ENCODE measurements around the gene PARM1.

The PARM1 gene

DNA sequence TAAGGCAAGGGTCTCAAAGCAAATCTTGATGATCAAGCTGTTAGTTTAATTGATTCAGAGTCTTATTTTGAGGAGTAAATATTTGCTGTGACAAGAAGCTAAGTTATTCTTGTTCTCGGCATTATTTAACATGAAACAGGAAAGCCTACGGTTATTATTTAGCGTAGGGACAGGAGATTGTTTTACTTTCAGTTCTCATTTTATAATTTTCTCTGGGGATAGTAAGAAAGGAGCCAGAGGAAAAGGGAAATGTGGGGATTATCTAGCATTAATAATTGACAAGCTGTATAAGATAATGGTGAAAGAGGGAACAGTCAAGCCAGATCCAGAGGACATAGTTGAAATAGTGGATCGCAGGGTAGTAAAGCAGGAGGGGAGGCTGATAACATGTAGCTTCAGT lies 39.7 kb upstream of the PARM1 start:
- TF ChIP-seq, protein P1, sequence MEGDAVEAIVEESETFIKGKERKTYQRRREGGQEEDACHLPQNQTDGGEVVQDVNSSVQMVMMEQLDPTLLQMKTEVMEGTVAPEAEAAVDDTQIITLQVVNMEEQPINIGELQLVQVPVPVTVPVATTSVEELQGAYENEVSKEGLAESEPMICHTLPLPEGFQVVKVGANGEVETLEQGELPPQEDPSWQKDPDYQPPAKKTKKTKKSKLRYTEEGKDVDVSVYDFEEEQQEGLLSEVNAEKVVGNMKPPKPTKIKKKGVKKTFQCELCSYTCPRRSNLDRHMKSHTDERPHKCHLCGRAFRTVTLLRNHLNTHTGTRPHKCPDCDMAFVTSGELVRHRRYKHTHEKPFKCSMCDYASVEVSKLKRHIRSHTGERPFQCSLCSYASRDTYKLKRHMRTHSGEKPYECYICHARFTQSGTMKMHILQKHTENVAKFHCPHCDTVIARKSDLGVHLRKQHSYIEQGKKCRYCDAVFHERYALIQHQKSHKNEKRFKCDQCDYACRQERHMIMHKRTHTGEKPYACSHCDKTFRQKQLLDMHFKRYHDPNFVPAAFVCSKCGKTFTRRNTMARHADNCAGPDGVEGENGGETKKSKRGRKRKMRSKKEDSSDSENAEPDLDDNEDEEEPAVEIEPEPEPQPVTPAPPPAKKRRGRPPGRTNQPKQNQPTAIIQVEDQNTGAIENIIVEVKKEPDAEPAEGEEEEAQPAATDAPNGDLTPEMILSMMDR (IDR thresholded peaks at IDR 0.05; ENCODE audit: unreplicated experiment in 3 of 3): no peak
- H3K27ac Mint-ChIP-seq: peak overlapping the region; percentile 17 to 44 (median 25)
- H3K9me3 Mint-ChIP-seq: no peaks in the 10 kb centered on the region
- peaks cover 28% of the 10 kb centered on the region for H3K4me1 Mint-ChIP-seq
- H3K36me3 Mint-ChIP-seq (ENCODE audit: low read depth): no peaks in the 10 kb centered on the region
- no peaks in the 10 kb centered on the region for H3K27me3 Mint-ChIP-seq (ENCODE audit: low read depth)
- peak overlapping the region in 1 of 3 experiments; percentile 1 for H3K4me3 Mint-ChIP-seq

DNA sequence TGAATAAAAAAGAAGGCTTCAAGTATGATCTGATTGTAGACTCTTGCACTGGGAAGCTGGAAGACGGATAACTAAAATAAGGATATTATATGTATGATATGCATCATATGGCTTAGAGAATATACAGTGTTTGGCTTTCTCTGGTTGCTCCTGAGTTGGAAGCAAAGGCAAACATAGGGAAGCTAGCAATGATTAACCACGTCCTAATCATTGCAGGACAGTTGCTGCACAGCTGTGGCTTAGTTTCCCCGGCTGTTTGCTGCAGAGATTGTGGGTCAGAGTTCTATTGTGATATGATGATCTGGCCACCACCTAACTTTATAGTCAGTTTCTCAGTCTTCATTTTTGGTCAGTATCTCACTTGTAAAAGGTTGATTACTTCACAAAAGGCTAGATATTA lies 36.3 kb upstream of the PARM1 start:
- Mint-ChIP-seq H3K9me3 (no peaks in the 10 kb centered on the region), H3K27ac (no peak overlapping the region), H3K4me3 (no peak overlapping the region), H3K4me1 (peaks cover 13% of the 10 kb centered on the region), H3K36me3 (ENCODE audit: low read depth) (no peaks in the 10 kb centered on the region), H3K27me3 (ENCODE audit: low read depth) (no peaks in the 10 kb centered on the region)
- TF ChIP-seq, protein P1 (IDR thresholded peaks at IDR 0.05; ENCODE audit: unreplicated experiment in 3 of 3): no peak

DNA sequence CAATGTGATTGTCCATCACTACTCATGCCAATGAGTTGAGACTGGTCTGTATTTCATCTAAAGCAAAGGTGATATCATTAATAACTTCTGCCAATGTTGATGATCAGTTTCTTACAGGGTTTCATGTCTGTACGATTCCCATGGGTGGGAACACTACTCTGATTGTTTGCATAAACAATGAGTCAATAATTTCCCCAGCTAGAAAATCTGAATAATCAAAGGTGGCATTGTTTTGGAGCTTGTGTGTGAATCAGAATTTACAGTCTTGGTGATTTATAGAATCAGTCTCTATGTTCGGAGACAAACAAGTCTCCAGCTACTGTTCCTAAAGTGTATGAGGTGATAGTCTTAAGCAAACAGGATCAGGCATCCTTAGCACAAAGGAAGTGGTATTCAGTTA lies 35.5 kb upstream of the PARM1 start:
- Mint-ChIP-seq H3K9me3 (no peaks in the 10 kb centered on the region), H3K27me3 (ENCODE audit: low read depth) (no peaks in the 10 kb centered on the region), H3K4me3 (no peak overlapping the region), H3K4me1 (peaks cover 12% of the 10 kb centered on the region), H3K27ac (no peak overlapping the region), H3K36me3 (ENCODE audit: low read depth) (no peaks in the 10 kb centered on the region)
- TF ChIP-seq, protein P1 (IDR thresholded peaks at IDR 0.05; ENCODE audit: unreplicated experiment in 3 of 3): no peak

DNA sequence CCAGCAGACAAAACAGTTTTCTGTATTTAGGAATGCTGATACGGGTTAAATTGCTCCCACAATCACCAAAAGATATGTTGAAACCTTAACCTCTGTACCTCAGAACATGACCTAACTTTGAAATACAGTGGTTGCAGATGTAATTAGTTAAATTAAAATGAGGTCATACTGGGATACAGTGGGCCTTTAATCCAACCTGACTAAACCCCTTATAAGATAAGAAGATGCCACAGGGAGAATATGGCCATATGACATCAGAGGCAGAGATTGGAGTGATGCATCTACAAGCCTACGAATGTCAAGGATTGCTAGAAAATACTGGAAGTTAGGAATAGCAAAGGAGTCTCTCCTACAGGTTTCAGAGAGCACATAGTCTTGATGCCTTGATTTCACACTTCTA lies 32.1 kb upstream of the PARM1 start:
- Mint-ChIP-seq H3K27me3 (ENCODE audit: low read depth) (no peaks in the 10 kb centered on the region), H3K4me1 (peaks cover 17% of the 10 kb centered on the region), H3K9me3 (no peaks in the 10 kb centered on the region), H3K27ac (no peak overlapping the region), H3K36me3 (ENCODE audit: low read depth) (no peaks in the 10 kb centered on the region), H3K4me3 (no peak overlapping the region)
- TF ChIP-seq, protein P1 (IDR thresholded peaks at IDR 0.05; ENCODE audit: unreplicated experiment in 3 of 3): no peak

DNA sequence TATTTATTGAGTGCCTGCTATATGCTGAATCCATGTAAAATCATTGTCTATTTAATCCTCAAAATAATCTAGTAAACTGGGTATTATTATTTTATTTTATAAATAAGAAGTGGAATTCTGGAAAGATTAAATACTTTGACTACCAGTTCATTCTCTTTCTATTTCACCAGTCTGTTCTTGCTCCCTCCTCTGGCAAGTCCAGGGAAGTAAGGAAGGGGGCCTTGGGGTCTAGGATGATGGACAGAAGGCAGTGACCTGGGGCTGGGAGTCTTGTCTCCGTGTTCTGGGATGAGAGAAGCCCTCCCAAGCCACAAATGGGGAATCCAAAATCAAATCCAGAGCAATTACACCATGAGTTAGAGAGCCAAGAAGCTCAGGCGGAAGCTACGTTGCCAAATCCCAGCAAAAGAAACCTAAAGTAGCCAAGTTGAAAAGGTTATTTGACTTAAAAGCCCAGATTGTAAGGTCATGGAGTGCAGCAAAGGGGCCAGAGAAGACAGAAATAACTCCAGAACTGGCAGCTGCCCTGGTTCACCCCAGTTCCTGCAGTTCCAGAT lies 28.3 kb upstream of the PARM1 start:
- peaks cover 22% of the 10 kb centered on the region for H3K4me1 Mint-ChIP-seq

DNA sequence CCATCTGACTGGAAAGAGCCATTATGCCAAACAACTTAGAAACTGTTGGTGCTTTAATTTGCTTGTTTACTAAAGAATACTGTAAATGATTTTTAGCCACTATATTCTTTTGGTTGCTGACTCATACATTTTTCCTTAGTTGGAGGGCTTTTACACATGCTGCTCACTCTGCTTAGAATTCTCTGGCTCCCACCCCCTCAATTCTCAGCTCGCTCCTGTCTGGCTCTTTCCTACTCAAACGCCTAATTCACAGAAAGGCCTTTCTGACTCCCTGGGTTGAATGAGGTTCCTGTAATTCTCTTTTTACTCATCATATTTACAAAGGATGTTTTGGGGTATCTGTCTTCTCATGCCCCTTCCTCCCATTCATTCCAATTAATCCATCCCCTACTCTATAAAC lies 26.1 kb upstream of the PARM1 start:
- TF ChIP-seq, protein P1 (IDR thresholded peaks at IDR 0.05; ENCODE audit: unreplicated experiment in 3 of 3): no peak

More for the DNA sequence above, 28.3 kb upstream of the PARM1 start:
- Mint-ChIP-seq H3K9me3 (peaks cover 4% of the 10 kb centered on the region), H3K36me3 (ENCODE audit: low read depth) (no peaks in the 10 kb centered on the region), H3K4me3 (no peak overlapping the region), H3K27ac (peak overlapping the region in 1 of 3 experiments; percentile 3), H3K27me3 (ENCODE audit: low read depth) (no peaks in the 10 kb centered on the region)
- TF ChIP-seq, protein P1 (IDR thresholded peaks at IDR 0.05; ENCODE audit: unreplicated experiment in 3 of 3): no peak

More for the DNA sequence above, 26.1 kb upstream of the PARM1 start:
- H3K4me1 Mint-ChIP-seq: peaks cover 22% of the 10 kb centered on the region
- H3K27ac Mint-ChIP-seq: peak overlapping the region in 1 of 3 experiments; percentile 9
- no peak overlapping the region for H3K4me3 Mint-ChIP-seq
- no peaks in the 10 kb centered on the region for H3K27me3 Mint-ChIP-seq (ENCODE audit: low read depth)
- H3K9me3 Mint-ChIP-seq: peaks cover 7% of the 10 kb centered on the region
- H3K36me3 Mint-ChIP-seq (ENCODE audit: low read depth): no peaks in the 10 kb centered on the region
